H1 (cell line): ENCODE results near the gene CR2. TPM values are rescaled to one million over a fixed set of nuclear protein-coding genes. Genes with fewer than 3 reads are reported as not detected.

Experiments used
- EGR1 ChIP-seq: IDR thresholded peaks from 2 replicates; pipeline ENCODE4 v1.6.1; 2011; ENCODE audit warnings: low read depth, low read length, borderline replicate concordance
- RFX5 ChIP-seq: IDR thresholded peaks from 2 replicates; pipeline ENCODE4 v1.6.1; 2011; ENCODE audit warnings: low read depth, low read length, improper control_type of control experiment, borderline replicate concordance
- RXRA ChIP-seq: IDR thresholded peaks from 2 replicates; pipeline ENCODE4 v1.6.1; 2011; ENCODE audit warnings: low read depth, mild to moderate bottlenecking, low read length, moderate library complexity; ENCODE audit not compliant: insufficient read depth
- polyA plus RNA-seq, 7 experiments: library from polyadenylated mRNA; depleted of rRNA in 3 of 7; stranded (reverse) in 5 of 7; unstranded in 2 of 7; fragments of >200 nt in 5 of 7; fragments of 200-250 nt in 2 of 7; gene quantifications; 1 replicate in 5 of 7; 2 replicates in 1 of 7; 4 replicates in 1 of 7; pipeline versions ENCODE4 v1.2.1 to v1.2.3, GENCODE V29; 2011 to 2013; ENCODE audit warnings: missing spikeins in 2 of 7, mixed read lengths in 2 of 7
- total RNA-seq: library from RNA; stranded (reverse); fragmentation: NEBNext Ultra II Directional; extraction: Animal tissue kit (Norgen Biotek cat#: 25700); gene quantifications from 2 replicates; pipeline ENCODE4 v1.2.1, GENCODE V29; 2021

The CR2 gene
- total and polyA plus RNA-seq, 2 of the 8 experiments (the other 6 are each of a cell fraction or from before 2014, with no cell fraction given): 1.7 to 3.0 TPM

- no peak for TF ChIP-seq RXRA
- TF ChIP-seq EGR1: no peak
- no peak for TF ChIP-seq RFX5
Observed at GRCh38 chr1:207462535-207462934, 8.4 kb downstream of the CR2 start (continued).
